Mesendoderm (in vitro differentiated cells): ENCODE data around the gene HSD11B1.

Experiments used
- DNase-seq: peaks from one replicate; pipeline ENCODE4 v3.0.0; 2013
- H2AK5ac ChIP-seq: 2 replicates; pipeline ENCODE4 v1.6.1; 2013; ENCODE audit warnings: low read length, inconsistent platforms
- H2BK120ac ChIP-seq: 2 replicates; pipeline ENCODE4 v1.6.1; 2013; ENCODE audit warnings: low read depth, mild to moderate bottlenecking, low read length, moderate library complexity, mixed read lengths
- H2BK15ac ChIP-seq: replicated peaks from 2 replicates; pipeline ENCODE4 v1.6.1; 2013; ENCODE audit warnings: low read depth, mild to moderate bottlenecking, moderate library complexity
- H2BK5ac ChIP-seq: 2 replicates; pipeline ENCODE4 v1.6.1; 2013; ENCODE audit warnings: low read length, inconsistent platforms
- H3K18ac ChIP-seq: 2 replicates; pipeline ENCODE4 v1.6.1; 2013; ENCODE audit warnings: mild to moderate bottlenecking, low read length, mixed read lengths
- H3K23ac ChIP-seq: one replicate; pipeline ENCODE4 v1.6.1; 2013; ENCODE audit warnings: low read length
- H3K27ac ChIP-seq: 2 replicates; pipeline ENCODE4 v1.5.1; 2013; ENCODE audit warnings: low read depth, mild to moderate bottlenecking, inconsistent platforms, low read length, moderate library complexity
- H3K27me3 ChIP-seq: 2 replicates; pipeline ENCODE4 v1.6.1; 2013; ENCODE audit warnings: low read length, control low read depth, mild to moderate bottlenecking, inconsistent platforms; ENCODE audit not compliant: insufficient read depth, poor library complexity
- H3K36me3 ChIP-seq: 2 replicates; pipeline ENCODE4 v1.6.1; 2013; ENCODE audit warnings: low read length, inconsistent platforms; ENCODE audit not compliant: control insufficient read depth, insufficient read depth
- H3K4ac ChIP-seq: one replicate; pipeline ENCODE4 v1.6.1; 2013; ENCODE audit warnings: low read depth, mild to moderate bottlenecking, low read length, moderate library complexity
- H3K4me1 ChIP-seq: 2 replicates; pipeline ENCODE4 v1.6.1; 2013; ENCODE audit warnings: low read depth, low read length, inconsistent platforms; ENCODE audit not compliant: control insufficient read depth
- H3K4me2 ChIP-seq: 2 replicates; pipeline ENCODE4 v1.6.1; 2013; ENCODE audit warnings: low read length
- H3K4me3 ChIP-seq: 2 replicates; pipeline ENCODE4 v1.5.1; 2013; ENCODE audit warnings: mild to moderate bottlenecking, low read length
- H3K56ac ChIP-seq: one replicate; pipeline ENCODE4 v1.6.1; 2013; ENCODE audit warnings: low read length
- H3K79me1 ChIP-seq: 2 replicates; pipeline ENCODE4 v1.6.1; 2013; ENCODE audit warnings: low read length, inconsistent platforms
- H3K79me2 ChIP-seq: 2 replicates; pipeline ENCODE4 v1.6.1; 2013; ENCODE audit warnings: mild to moderate bottlenecking, low read length; ENCODE audit not compliant: control insufficient read depth, insufficient read depth
- H3K9ac ChIP-seq: 2 replicates; pipeline ENCODE4 v1.6.1; 2013; ENCODE audit warnings: low read length, inconsistent platforms
- H4K5ac ChIP-seq: one replicate; pipeline ENCODE4 v1.6.1; 2013; ENCODE audit warnings: low read length
- H4K8ac ChIP-seq: one replicate; pipeline ENCODE4 v1.6.1; 2013; ENCODE audit warnings: low read depth, mild to moderate bottlenecking, control low read depth, low read length, moderate library complexity
- WGBS: extraction: QIAGEN DNeasy Blood & Tissue Kit; methylation state at CpG from one replicate; pipeline ENCODE4 v1.1.7; 2013; ENCODE audit warnings: low lambda C conversion rate, missing lambda C conversion rate; ENCODE audit not compliant: insufficient coverage; ENCODE audit errors: extremely low coverage; 5-methylcytosine and 5-hydroxymethylcytosine counted together

The HSD11B1 gene

DNA sequence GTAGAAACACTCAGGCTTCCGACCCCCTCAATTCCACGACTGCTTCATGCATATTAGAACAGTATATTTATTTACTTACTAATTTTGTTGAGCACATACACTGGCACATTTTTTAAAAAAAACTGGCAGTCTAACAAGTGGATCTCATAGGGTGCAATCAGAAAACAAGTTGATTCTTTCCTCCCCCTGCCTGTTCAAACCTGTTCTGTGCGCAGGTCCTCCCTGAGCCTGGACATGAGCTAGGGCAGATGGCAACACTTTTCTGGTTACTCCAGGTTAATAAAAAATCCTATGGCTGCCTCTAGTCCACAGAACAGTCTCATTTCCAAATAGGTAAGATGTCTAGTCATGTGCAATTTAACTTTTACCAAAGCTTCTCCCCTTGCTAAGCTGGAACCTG is 18.6 kb downstream of the HSD11B1 start:
- no peak overlapping the region for H3K4me2 ChIP-seq
- WGBS = no CpG with 5 or more reads among the region's 3 CpGs
- no peak overlapping the region for H3K9ac ChIP-seq
- no peak overlapping the region for H2BK15ac ChIP-seq
- no peaks in the 10 kb centered on the region for H3K79me1 ChIP-seq
- no peaks in the 10 kb centered on the region for H3K27me3 ChIP-seq
- H4K8ac ChIP-seq = no peak overlapping the region
- no peak overlapping the region for H3K4me3 ChIP-seq
- H3K4me1 ChIP-seq = no peaks in the 10 kb centered on the region
- no peak for DNase-seq
- H3K23ac ChIP-seq = no peak overlapping the region
- no peak overlapping the region for H3K56ac ChIP-seq
- no peaks in the 10 kb centered on the region for H3K36me3 ChIP-seq
- H2BK120ac ChIP-seq = no peak overlapping the region
- no peak overlapping the region for H4K5ac ChIP-seq
- H3K79me2 ChIP-seq = no peaks in the 10 kb centered on the region
- no peak overlapping the region for H2BK5ac ChIP-seq
- H3K4ac ChIP-seq = no peak overlapping the region
- no peak overlapping the region for H3K27ac ChIP-seq
- no peak overlapping the region for H3K18ac ChIP-seq
- no peak overlapping the region for H2AK5ac ChIP-seq

GRCh38 chr1:209723756-209724693 is 19.4 kb downstream of the HSD11B1 start:
- H3K4me3 ChIP-seq = no peak overlapping the region
- H4K5ac ChIP-seq = no peak overlapping the region
- H3K56ac ChIP-seq = no peak overlapping the region
- no peak overlapping the region for H3K23ac ChIP-seq
- no peak overlapping the region for H3K18ac ChIP-seq
- H2BK5ac ChIP-seq = no peak overlapping the region
- WGBS = no CpG with 5 or more reads among the region's 3 CpGs
- no peak overlapping the region for H3K27ac ChIP-seq
- H3K4me2 ChIP-seq = no peak overlapping the region
- H3K4ac ChIP-seq = no peak overlapping the region
- H3K79me2 ChIP-seq = no peaks in the 10 kb centered on the region
- no peak overlapping the region for H4K8ac ChIP-seq
- H2AK5ac ChIP-seq = no peak overlapping the region
- no peaks in the 10 kb centered on the region for H3K27me3 ChIP-seq
- H3K4me1 ChIP-seq = no peaks in the 10 kb centered on the region
- no peak overlapping the region for H2BK120ac ChIP-seq
- no peak for DNase-seq
- no peak overlapping the region for H3K9ac ChIP-seq
- H2BK15ac ChIP-seq = no peak overlapping the region
- H3K79me1 ChIP-seq = no peaks in the 10 kb centered on the region
- no peaks in the 10 kb centered on the region for H3K36me3 ChIP-seq

DNA sequence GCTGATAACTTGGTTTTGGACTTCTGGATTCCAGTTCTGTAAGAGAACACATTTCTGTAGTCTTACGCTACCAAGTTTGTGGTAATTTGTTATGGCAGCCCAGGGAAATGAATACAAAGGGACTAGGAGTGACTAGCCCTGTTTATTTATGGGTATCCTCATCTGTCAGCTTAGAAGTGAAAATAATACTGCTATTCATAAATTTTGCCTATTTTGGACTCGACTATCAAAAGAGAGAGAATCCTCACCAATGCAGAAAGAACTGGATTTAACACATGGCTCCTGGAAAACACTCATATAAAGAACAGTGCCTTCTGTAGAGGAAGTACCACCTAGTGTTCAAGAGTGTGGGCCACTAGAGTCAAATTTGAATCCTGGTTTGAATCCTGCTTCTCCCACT is 22.6 kb downstream of the HSD11B1 start:
- H2BK5ac ChIP-seq = no peak overlapping the region
- WGBS = no CpG with 5 or more reads among the region's 2 CpGs
- H3K9ac ChIP-seq = no peak overlapping the region
- H3K4me2 ChIP-seq = no peak overlapping the region
- no peak overlapping the region for H3K4ac ChIP-seq
- H3K27me3 ChIP-seq = no peaks in the 10 kb centered on the region
- no peak overlapping the region for H4K5ac ChIP-seq
- H3K56ac ChIP-seq = no peak overlapping the region
- no peak overlapping the region for H2AK5ac ChIP-seq
- H3K23ac ChIP-seq = no peak overlapping the region
- no peak overlapping the region for H3K27ac ChIP-seq
- H2BK120ac ChIP-seq = no peak overlapping the region
- no peak overlapping the region for H2BK15ac ChIP-seq
- H3K18ac ChIP-seq = no peak overlapping the region
- no peaks in the 10 kb centered on the region for H3K4me1 ChIP-seq
- H3K79me2 ChIP-seq = no peaks in the 10 kb centered on the region
- H3K4me3 ChIP-seq = no peak overlapping the region
- H3K36me3 ChIP-seq = no peaks in the 10 kb centered on the region
- no peak overlapping the region for H4K8ac ChIP-seq
- H3K79me1 ChIP-seq = no peaks in the 10 kb centered on the region
- no peak for DNase-seq

GRCh38 chr1:209727785-209728184 is 23.1 kb downstream of the HSD11B1 start:
- H3K27ac ChIP-seq = no peak overlapping the region
- no CpG with 5 or more reads among the region's 3 CpGs for WGBS

DNA sequence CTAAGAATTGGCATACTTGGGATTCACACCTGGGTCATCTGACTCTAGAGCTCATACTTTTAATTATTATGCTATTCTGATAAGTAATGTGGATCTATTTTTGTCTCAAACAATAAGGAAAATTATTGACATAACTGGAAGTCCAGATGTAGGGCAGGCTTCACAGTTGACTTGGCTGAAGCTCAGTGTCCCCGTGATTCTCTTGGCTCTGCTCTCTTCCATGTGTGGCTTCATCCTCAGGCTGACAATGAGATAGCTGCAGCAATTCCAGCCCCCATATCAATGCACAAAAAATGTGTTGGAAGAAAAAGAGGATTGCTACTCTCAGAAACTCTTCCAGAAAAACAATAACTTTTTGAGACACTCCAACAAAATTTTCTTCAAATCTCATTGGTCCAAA is 23.8 kb downstream of the HSD11B1 start:
- Histone ChIP-seq H2AK5ac (no peak overlapping the region), H2BK5ac (no peak overlapping the region)
- no CpG with 5 or more reads among the region's 1 CpG for WGBS

More at GRCh38 chr1:209727785-209728184, 23.1 kb downstream of the HSD11B1 start:
- Histone ChIP-seq H3K79me2 (no peaks in the 10 kb centered on the region), H4K8ac (no peak overlapping the region), H2AK5ac (no peak overlapping the region), H3K4ac (no peak overlapping the region), H3K56ac (no peak overlapping the region), H3K79me1 (no peaks in the 10 kb centered on the region), H3K9ac (no peak overlapping the region), H2BK120ac (no peak overlapping the region), H4K5ac (no peak overlapping the region), H3K4me2 (no peak overlapping the region), H3K4me1 (no peaks in the 10 kb centered on the region), H3K36me3 (no peaks in the 10 kb centered on the region), H3K18ac (no peak overlapping the region), H2BK5ac (no peak overlapping the region), H2BK15ac (no peak overlapping the region), H3K27me3 (no peaks in the 10 kb centered on the region), H3K23ac (no peak overlapping the region), H3K4me3 (no peak overlapping the region)
- DNase-seq = no peak

More for the DNA sequence above, 23.8 kb downstream of the HSD11B1 start:
- Histone ChIP-seq H3K4ac (no peak overlapping the region), H3K56ac (no peak overlapping the region), H2BK120ac (no peak overlapping the region), H3K18ac (no peak overlapping the region), H4K8ac (no peak overlapping the region), H4K5ac (no peak overlapping the region), H3K9ac (no peak overlapping the region), H3K79me1 (no peaks in the 10 kb centered on the region), H3K27me3 (no peaks in the 10 kb centered on the region), H3K4me2 (no peak overlapping the region), H3K23ac (no peak overlapping the region), H3K27ac (no peak overlapping the region), H3K4me3 (no peak overlapping the region), H2BK15ac (no peak overlapping the region), H3K36me3 (no peaks in the 10 kb centered on the region), H3K4me1 (no peaks in the 10 kb centered on the region), H3K79me2 (no peaks in the 10 kb centered on the region)
- DNase-seq = no peak
